ENCODE results near the gene NHEJ1.

The NHEJ1 gene

GRCh38 chr2:219168932-219169331 is 8.3 kb upstream of the NHEJ1 start:
- no peaks in the 10 kb centered on the region for H3K4me1 ChIP-seq (ENCODE audit: low read length)
- H3K36me3 ChIP-seq (replicated peaks; ENCODE audit: insufficient read depth, low read length) = peaks cover 3% of the 10 kb centered on the region; the same call in 1 of the 2 replicates
- H3K9me2 ChIP-seq (replicated peaks; ENCODE audit: insufficient read depth, low read length) = no peaks in the 10 kb centered on the region
- no peak overlapping the region for H3K4me3 ChIP-seq (ENCODE audit: low read length)
- H3F3A ChIP-seq (ENCODE audit: insufficient read depth, low read length) = no peaks in the 10 kb centered on the region
- TF ChIP-seq CTCF (IDR thresholded peaks at IDR 0.05; ENCODE audit: low read length) (no peak), EZH2phosphoT487 (IDR thresholded peaks at IDR 0.05; ENCODE audit: low read length) (no peak), EZH2 (optimal IDR thresholded peaks at IDR 0.05; ENCODE audit: low read depth, low read length) (no peak)
- no peak for DNase-seq
- peaks cover 4% of the 10 kb centered on the region; the same call in 1 of the 2 replicates for H3K79me2 ChIP-seq (ENCODE audit: low read length)
- H4K20me1 ChIP-seq (ENCODE audit: insufficient read depth, low read length) = no peaks in the 10 kb centered on the region
- H3K9ac ChIP-seq (ENCODE audit: low read length) = no peak overlapping the region
- H2AFZ ChIP-seq (ENCODE audit: low read length) = no peak overlapping the region
- no peaks in the 10 kb centered on the region for H3K27me3 ChIP-seq (replicated peaks; ENCODE audit: insufficient read depth, low read length)
- no peaks in the 10 kb centered on the region for H3K9me3 ChIP-seq (replicated peaks; ENCODE audit: insufficient read depth, low read length)
- no peak overlapping the region for H3K4me2 ChIP-seq (ENCODE audit: low read depth, low read length)
- no peak overlapping the region for H3K27ac ChIP-seq (ENCODE audit: low read length)

GRCh38 chr2:219168526-219168925 is 7.9 kb upstream of the NHEJ1 start:
- no peaks in the 10 kb centered on the region for H3K79me2 ChIP-seq (ENCODE audit: low read length)
- no peaks in the 10 kb centered on the region for H3K4me1 ChIP-seq (ENCODE audit: low read length)
- no peak overlapping the region for H3K9ac ChIP-seq (ENCODE audit: low read length)
- no peaks in the 10 kb centered on the region for H4K20me1 ChIP-seq (ENCODE audit: insufficient read depth, low read length)
- H3F3A ChIP-seq (ENCODE audit: insufficient read depth, low read length) = no peaks in the 10 kb centered on the region
- no peaks in the 10 kb centered on the region for H3K9me2 ChIP-seq (replicated peaks; ENCODE audit: insufficient read depth, low read length)
- H3K36me3 ChIP-seq (replicated peaks; ENCODE audit: insufficient read depth, low read length) = peaks cover 3% of the 10 kb centered on the region; the same call in 1 of the 2 replicates
- H3K4me3 ChIP-seq (ENCODE audit: low read length) = no peak overlapping the region
- H3K27me3 ChIP-seq (replicated peaks; ENCODE audit: insufficient read depth, low read length) = no peaks in the 10 kb centered on the region
- no peaks in the 10 kb centered on the region for H3K9me3 ChIP-seq (replicated peaks; ENCODE audit: insufficient read depth, low read length)
- no peak overlapping the region for H3K4me2 ChIP-seq (ENCODE audit: low read depth, low read length)
- no peak overlapping the region for H2AFZ ChIP-seq (ENCODE audit: low read length)
- DNase-seq = no peak
- no peak overlapping the region for H3K27ac ChIP-seq (ENCODE audit: low read length)
- TF ChIP-seq CTCF (IDR thresholded peaks at IDR 0.05; ENCODE audit: low read length) (no peak), EZH2 (optimal IDR thresholded peaks at IDR 0.05; ENCODE audit: low read depth, low read length) (no peak)

GRCh38 chr2:219167997-219168396 is 7.4 kb upstream of the NHEJ1 start:
- Histone ChIP-seq H3K79me2 (ENCODE audit: low read length) (no peaks in the 10 kb centered on the region), H3K9me2 (replicated peaks; ENCODE audit: insufficient read depth, low read length) (no peaks in the 10 kb centered on the region), H3K4me2 (ENCODE audit: low read depth, low read length) (no peak overlapping the region), H3K9ac (ENCODE audit: low read length) (no peak overlapping the region), H4K20me1 (ENCODE audit: insufficient read depth, low read length) (no peaks in the 10 kb centered on the region), H3K4me1 (ENCODE audit: low read length) (no peaks in the 10 kb centered on the region), H3K9me3 (replicated peaks; ENCODE audit: insufficient read depth, low read length) (no peaks in the 10 kb centered on the region), H3K36me3 (replicated peaks; ENCODE audit: insufficient read depth, low read length) (no peaks in the 10 kb centered on the region; the same call in 1 of the 2 replicates), H3K4me3 (ENCODE audit: low read length) (no peak overlapping the region), H2AFZ (ENCODE audit: low read length) (no peak overlapping the region), H3K27me3 (replicated peaks; ENCODE audit: insufficient read depth, low read length) (no peaks in the 10 kb centered on the region), H3F3A (ENCODE audit: insufficient read depth, low read length) (no peaks in the 10 kb centered on the region), H3K27ac (ENCODE audit: low read length) (no peak overlapping the region)
- DNase-seq = no peak
- TF ChIP-seq EZH2phosphoT487 (IDR thresholded peaks at IDR 0.05; ENCODE audit: low read length) (no peak), CTCF (IDR thresholded peaks at IDR 0.05; ENCODE audit: low read length) (no peak), EZH2 (optimal IDR thresholded peaks at IDR 0.05; ENCODE audit: low read depth, low read length) (no peak)
